Fibroblast of peridontal ligament (primary cell): ENCODE measurements around the gene STX3.
"Not testable (repeated sequence)": the region's sequence is repeated elsewhere in the genome, so short reads cannot be mapped to it uniquely, and the experiment has no call there.

ENCODE experiments used
- DNase-seq: peaks from one replicate; pipeline ENCODE4 v3.0.0-alpha.2; 2010; ENCODE audit errors: extremely low read depth

STX3 gene

GRCh38 chr11:59842316-59842715 is 87.1 kb downstream of the STX3 start:
- DNase-seq, result no peak

- DNase-seq, result no peak
Measured at GRCh38 chr11:59845399-59845798, 90.2 kb downstream of the STX3 start, which contains the start of gene CBLIF. Gene CBLIF (minus strand): TSS chr11:59845499. CDS start chr11:59845453, 46 bp downstream.

DNA sequence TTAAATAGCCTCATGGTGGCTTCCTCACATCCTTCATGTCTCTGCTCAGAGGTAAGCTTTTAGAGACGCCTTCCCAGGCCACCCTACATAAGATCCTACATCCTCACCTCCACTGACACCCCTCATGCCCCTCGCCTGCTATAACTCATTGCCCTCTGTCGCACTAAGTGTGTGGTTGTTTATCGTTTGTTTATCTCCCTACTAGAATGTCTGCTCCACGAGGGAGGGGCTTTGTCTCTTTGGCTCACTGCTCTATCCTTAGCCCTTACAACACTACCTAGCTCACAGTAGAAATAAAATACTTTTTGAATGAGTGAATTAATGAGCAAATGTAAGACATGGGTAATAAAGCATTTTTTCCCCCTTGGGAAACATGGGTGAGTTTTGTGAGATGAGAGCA is 91.4 kb downstream of the STX3 start:
- DNase-seq, result no peak

- no peak for DNase-seq
Measured at GRCh38 chr11:59847626-59848025, 92.5 kb downstream of the STX3 start.

GRCh38 chr11:59848439-59848838 is 93.3 kb downstream of the STX3 start:
- not testable (repeated sequence) for DNase-seq

DNA sequence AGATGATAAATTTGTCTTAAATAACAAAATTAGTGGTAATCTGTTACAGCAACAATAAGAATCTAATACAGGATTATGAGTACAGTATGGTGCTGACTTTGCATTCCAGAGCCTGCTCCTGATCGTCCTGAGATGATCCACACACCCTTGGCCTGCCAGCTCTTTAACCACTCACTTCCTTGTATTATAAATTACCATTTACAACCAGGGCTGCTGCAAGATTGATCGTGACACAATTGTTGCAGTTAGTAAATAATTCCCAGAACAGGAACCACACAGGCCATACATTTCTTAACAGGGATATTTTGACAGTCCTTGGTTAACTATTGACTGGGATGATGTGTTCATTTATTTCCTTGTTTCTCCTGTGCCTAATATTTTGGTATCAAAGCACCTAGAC is 94.0 kb downstream of the STX3 start:
- no peak for DNase-seq

DNA sequence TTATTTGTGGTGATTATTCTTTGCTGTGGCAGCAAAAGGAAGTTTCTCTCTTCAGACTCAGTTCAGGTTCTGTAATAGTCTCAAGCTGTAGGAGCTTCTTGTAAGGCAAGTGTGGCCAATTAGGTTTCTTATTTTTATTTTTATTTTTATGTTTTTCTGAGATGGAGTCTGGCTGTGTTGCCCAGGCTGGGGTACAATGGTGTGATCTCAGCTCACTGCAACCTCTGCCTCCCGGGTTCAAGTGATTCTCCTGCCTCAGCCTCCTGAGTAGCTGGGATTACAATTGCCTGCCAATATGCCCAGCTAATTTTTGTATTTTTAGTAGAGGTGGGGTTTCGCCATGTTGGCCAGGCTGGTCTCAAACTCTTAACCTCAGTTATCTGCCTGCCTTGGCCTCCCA is 94.4 kb downstream of the STX3 start:
- not testable (repeated sequence) for DNase-seq

- not testable (repeated sequence) for DNase-seq
Measured at GRCh38 chr11:59851416-59851815, 96.2 kb downstream of the STX3 start.

DNA sequence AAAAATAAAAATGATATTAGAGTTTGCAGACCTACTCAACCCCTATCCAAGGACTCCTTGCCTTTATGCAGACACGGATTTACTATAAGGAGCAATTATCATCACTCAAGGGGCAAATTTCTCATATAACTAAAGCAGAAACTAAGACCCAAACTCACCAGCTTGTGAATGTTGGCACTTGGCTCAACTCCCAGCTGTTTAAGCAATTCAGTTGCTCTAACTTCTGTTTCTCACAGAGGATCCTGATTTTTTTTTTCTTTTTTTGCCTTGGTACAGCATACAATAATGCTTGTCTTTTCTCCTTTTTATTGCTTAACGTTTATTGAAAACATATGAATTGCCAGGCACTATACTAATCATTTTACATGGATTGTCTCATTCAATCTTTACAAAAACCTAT is 99.7 kb downstream of the STX3 start:
- no peak for DNase-seq
